HepG2 (cell line): ENCODE measurements around the gene MIGA2. TPM values are rescaled to one million over a fixed set of nuclear protein-coding genes. Genes with fewer than 3 reads are reported as not detected.

Source experiments
- ARID2 ChIP-seq: sonication (generic); formaldehyde crosslinking; IDR thresholded peaks from 2 replicates; pipeline ENCODE4 v1.8.1; 2022; ENCODE audit warnings: mild to moderate bottlenecking, missing genetic modification reagents, borderline replicate concordance
- ARID5B ChIP-seq: IDR thresholded peaks from 2 replicates; pipeline ENCODE4 v1.4.0; 2020; ENCODE audit warnings: mild to moderate bottlenecking, missing genetic modification reagents
- ATF7-NPFF ChIP-seq: sonication (generic); formaldehyde crosslinking; IDR thresholded peaks from 2 replicates; pipeline ENCODE4 v1.8.1; 2023; ENCODE audit warnings: mild to moderate bottlenecking, low read depth, missing genetic modification reagents, moderate library complexity
- CREM ChIP-seq, 2 experiments: sonication (generic) in 1 of 2; formaldehyde crosslinking in 1 of 2; IDR thresholded peaks; 2 replicates each; pipeline versions ENCODE4 v1.4.0 to v1.6.1; 2016 to 2020; ENCODE audit warnings: antibody characterized with exemption in 1 of 2, mild to moderate bottlenecking in 1 of 2, missing genetic modification reagents in 1 of 2
- GMEB1 ChIP-seq: sonication (generic); formaldehyde crosslinking; IDR thresholded peaks from 2 replicates; pipeline ENCODE4 v1.5.1; 2020; ENCODE audit warnings: missing genetic modification reagents, mild to moderate bottlenecking, borderline replicate concordance
- NKX3-1 ChIP-seq: sonication (generic); formaldehyde crosslinking; IDR thresholded peaks from 2 replicates; pipeline ENCODE4 v1.5.0; 2020; ENCODE audit warnings: missing genetic modification reagents
- REST ChIP-seq, 2 experiments: IDR thresholded peaks; 2 replicates each; pipeline ENCODE4 v1.6.1; 2011 to 2012; ENCODE audit warnings: low read length in 2 of 2, borderline replicate concordance in 1 of 2, low read depth in 1 of 2, mild to moderate bottlenecking in 1 of 2, moderate library complexity in 1 of 2
- ZNF274 ChIP-seq: sonication (generic); formaldehyde crosslinking; IDR thresholded peaks from 2 replicates; pipeline ENCODE4 v1.5.1; 2020; ENCODE audit warnings: mild to moderate bottlenecking, missing genetic modification reagents
- polyA plus RNA-seq, 8 experiments: library from polyadenylated mRNA; depleted of rRNA in 3 of 8; stranded (reverse) in 7 of 8; unstranded in 1 of 8; fragments of >200 nt; fragmentation: Illumina TruSeq in 4 of 8; extraction: Trizol in 4 of 8; gene quantifications; 2 replicates each; pipeline versions ENCODE4 v1.2.1 to v1.2.3, GENCODE V29; 2011 to 2016; ENCODE audit warnings: low read depth in 4 of 8, missing spikeins in 1 of 8, mixed read lengths in 1 of 8; ENCODE audit not compliant: insufficient read depth in 1 of 8
- total RNA-seq, 5 experiments: library from RNA; depleted of rRNA; stranded (reverse); fragments of >200 nt; fragmentation: Illumina TruSeq; extraction: Trizol; gene quantifications; 2 replicates each; pipeline ENCODE4 v1.2.3, GENCODE V29; 2016; ENCODE audit warnings: low read depth in 1 of 5
- TF ChIP-seq, protein P1 (sequence below): sonication (generic); formaldehyde crosslinking; IDR thresholded peaks from 2 replicates; pipeline ENCODE4 v1.5.0; 2020; ENCODE audit warnings: missing genetic modification reagents
- TF ChIP-seq, protein P2 (sequence below): sonication (generic); formaldehyde crosslinking; IDR thresholded peaks from 2 replicates; pipeline ENCODE4 v1.8.1; 2022; ENCODE audit warnings: low read depth, mild to moderate bottlenecking, missing genetic modification reagents
- TF ChIP-seq, protein P3 (sequence below): sonication (generic); formaldehyde crosslinking; IDR thresholded peaks from 2 replicates; pipeline ENCODE4 v1.4.0; 2020; ENCODE audit warnings: missing genetic modification reagents

Gene MIGA2
- total and polyA plus RNA-seq, 2 of the 13 experiments (the other 11 are each of a cell fraction or from before 2014, with no cell fraction given): 10.8 to 17.1 TPM

- TF ChIP-seq, protein P1, sequence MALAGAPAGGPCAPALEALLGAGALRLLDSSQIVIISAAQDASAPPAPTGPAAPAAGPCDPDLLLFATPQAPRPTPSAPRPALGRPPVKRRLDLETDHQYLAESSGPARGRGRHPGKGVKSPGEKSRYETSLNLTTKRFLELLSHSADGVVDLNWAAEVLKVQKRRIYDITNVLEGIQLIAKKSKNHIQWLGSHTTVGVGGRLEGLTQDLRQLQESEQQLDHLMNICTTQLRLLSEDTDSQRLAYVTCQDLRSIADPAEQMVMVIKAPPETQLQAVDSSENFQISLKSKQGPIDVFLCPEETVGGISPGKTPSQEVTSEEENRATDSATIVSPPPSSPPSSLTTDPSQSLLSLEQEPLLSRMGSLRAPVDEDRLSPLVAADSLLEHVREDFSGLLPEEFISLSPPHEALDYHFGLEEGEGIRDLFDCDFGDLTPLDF (CRISPR knock-in tag): peak; percentile 61; the same call in 1 of the 2 replicates
- TF ChIP-seq, protein P2, sequence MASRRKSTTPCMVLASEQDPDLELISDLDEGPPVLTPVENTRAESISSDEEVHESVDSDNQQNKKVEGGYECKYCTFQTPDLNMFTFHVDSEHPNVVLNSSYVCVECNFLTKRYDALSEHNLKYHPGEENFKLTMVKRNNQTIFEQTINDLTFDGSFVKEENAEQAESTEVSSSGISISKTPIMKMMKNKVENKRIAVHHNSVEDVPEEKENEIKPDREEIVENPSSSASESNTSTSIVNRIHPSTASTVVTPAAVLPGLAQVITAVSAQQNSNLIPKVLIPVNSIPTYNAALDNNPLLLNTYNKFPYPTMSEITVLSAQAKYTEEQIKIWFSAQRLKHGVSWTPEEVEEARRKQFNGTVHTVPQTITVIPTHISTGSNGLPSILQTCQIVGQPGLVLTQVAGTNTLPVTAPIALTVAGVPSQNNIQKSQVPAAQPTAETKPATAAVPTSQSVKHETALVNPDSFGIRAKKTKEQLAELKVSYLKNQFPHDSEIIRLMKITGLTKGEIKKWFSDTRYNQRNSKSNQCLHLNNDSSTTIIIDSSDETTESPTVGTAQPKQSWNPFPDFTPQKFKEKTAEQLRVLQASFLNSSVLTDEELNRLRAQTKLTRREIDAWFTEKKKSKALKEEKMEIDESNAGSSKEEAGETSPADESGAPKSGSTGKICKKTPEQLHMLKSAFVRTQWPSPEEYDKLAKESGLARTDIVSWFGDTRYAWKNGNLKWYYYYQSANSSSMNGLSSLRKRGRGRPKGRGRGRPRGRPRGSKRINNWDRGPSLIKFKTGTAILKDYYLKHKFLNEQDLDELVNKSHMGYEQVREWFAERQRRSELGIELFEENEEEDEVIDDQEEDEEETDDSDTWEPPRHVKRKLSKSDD (CRISPR knock-in tag): no peak; the same call in 1 of the 2 replicates
- TF ChIP-seq GMEB1 (CRISPR knock-in tag) (peak; percentile 10; the same call in 1 of the 2 replicates), CREM (IDR thresholded peaks at IDR 0.05) (no peak), CREM (CRISPR knock-in tag; IDR thresholded peaks at IDR 0.05) (no peak), NKX3-1 (CRISPR knock-in tag) (peak; percentile 19; the same call in 1 of the 2 replicates), ARID5B (peak; percentile 41; the same call in 1 of the 2 replicates), ZNF274 (no peak), ARID2 (CRISPR knock-in tag) (peak; percentile 68; the same call in 1 of the 2 replicates), REST (IDR thresholded peaks at IDR 0.05; ENCODE audit: borderline replicate concordance in 1 of 2, low read depth in 1 of 2, low read length in 2 of 2) (0 out of 4 replicates have a peak, but pooled peaks of 1 of the 2 experiments have one; percentile 33), ATF7-NPFF (CRISPR knock-in tag) (peak; percentile 91)
- TF ChIP-seq, protein P3, sequence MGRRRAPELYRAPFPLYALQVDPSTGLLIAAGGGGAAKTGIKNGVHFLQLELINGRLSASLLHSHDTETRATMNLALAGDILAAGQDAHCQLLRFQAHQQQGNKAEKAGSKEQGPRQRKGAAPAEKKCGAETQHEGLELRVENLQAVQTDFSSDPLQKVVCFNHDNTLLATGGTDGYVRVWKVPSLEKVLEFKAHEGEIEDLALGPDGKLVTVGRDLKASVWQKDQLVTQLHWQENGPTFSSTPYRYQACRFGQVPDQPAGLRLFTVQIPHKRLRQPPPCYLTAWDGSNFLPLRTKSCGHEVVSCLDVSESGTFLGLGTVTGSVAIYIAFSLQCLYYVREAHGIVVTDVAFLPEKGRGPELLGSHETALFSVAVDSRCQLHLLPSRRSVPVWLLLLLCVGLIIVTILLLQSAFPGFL (CRISPR knock-in tag): 0 out of 2 replicates have a peak, but pooled peaks have one; percentile 64
Observed at GRCh38 chr9:129109952-129110739, 73.7 kb downstream of the MIGA2 start (continued).
